ENCODE results near the gene ICA1L.

ICA1L gene

GRCh38 chr2:202750763-202751427 lies 120.7 kb downstream of the ICA1L start:
- no peak for DNase-seq (ENCODE audit: extremely low read depth in 1 of 2, low read depth in 1 of 2)

- no peak for DNase-seq (ENCODE audit: extremely low read depth in 1 of 2, low read depth in 1 of 2)
These were observed 122.1 kb downstream of the ICA1L start for GRCh38 chr2:202749477-202749876.

GRCh38 chr2:202743613-202744012 lies 128.0 kb downstream of the ICA1L start:
- DNase-seq (ENCODE audit: extremely low read depth in 1 of 2, low read depth in 1 of 2): no peak

GRCh38 chr2:202736826-202737225 lies 134.7 kb downstream of the ICA1L start:
- no peak for DNase-seq (ENCODE audit: extremely low read depth in 1 of 2, low read depth in 1 of 2)

- DNase-seq (ENCODE audit: extremely low read depth in 1 of 2, low read depth in 1 of 2): no peak
These were observed 145.5 kb downstream of the ICA1L start for GRCh38 chr2:202726070-202726469.

- no peak for DNase-seq (ENCODE audit: extremely low read depth in 1 of 2, low read depth in 1 of 2)
These were observed 147.8 kb downstream of the ICA1L start for GRCh38 chr2:202723746-202724145.

Measured in activated CD8-positive, alpha-beta memory T cell treated with anti-CD3 and anti-CD28 coated beads for 1 hour (primary cell).